A549 (cell line): Measurements from ENCODE around the gene CLSTN2.

ENCODE experiments used
- CBX2 ChIP-seq: fragments of 200-600 bp; sonication (generic); IDR thresholded peaks from 2 replicates; pipeline ENCODE4 v1.6.1; 2016; ENCODE audit warnings: low read depth, mild to moderate bottlenecking, borderline replicate concordance
- CHD2 ChIP-seq: fragments of 150-350 bp; IDR thresholded peaks from 2 replicates; pipeline ENCODE4 v1.6.1; 2014; ENCODE audit warnings: low read length; ENCODE audit not compliant: partially characterized antibody
- CTCF ChIP-seq: fragments of >200 bp; sonication (Bioruptor Twin); formaldehyde crosslinking; IDR thresholded peaks from 3 replicates; pipeline ENCODE4 v1.5.1; 2016
- ESRRA ChIP-seq: fragments of 150-350 bp; IDR thresholded peaks from 2 replicates; pipeline ENCODE4 v1.6.1; 2014; ENCODE audit warnings: mild to moderate bottlenecking, low read length, borderline replicate concordance
- JUNB ChIP-seq: fragments of >200 bp; sonication (Bioruptor Twin); formaldehyde crosslinking; IDR thresholded peaks from 2 replicates; pipeline ENCODE4 v1.6.1; 2016
- MAFK ChIP-seq: fragments of 450-650 bp; IDR thresholded peaks from 2 replicates; pipeline ENCODE4 v1.6.1; 2014; ENCODE audit not compliant: partially characterized antibody
- POLR2A ChIP-seq: IDR thresholded peaks from 2 replicates; pipeline ENCODE4 v1.6.1; 2012; ENCODE audit warnings: mild to moderate bottlenecking, low read length
- RAD21 ChIP-seq, 2 experiments: fragments of >200 bp in 1 of 2; sonication (Bioruptor Twin) in 1 of 2; formaldehyde crosslinking in 1 of 2; IDR thresholded peaks in 1 of 2; conservative IDR thresholded peaks in 1 of 2; 2 replicates in 1 of 2; 3 replicates in 1 of 2; pipeline ENCODE4 v1.6.1; 2012 to 2018; ENCODE audit warnings: inconsistent platforms in 1 of 2
- RFX5 ChIP-seq: fragments of 450-650 bp; IDR thresholded peaks from 2 replicates; pipeline ENCODE4 v1.7.1; 2014; ENCODE audit warnings: antibody characterized with exemption, mild to moderate bottlenecking, moderate library complexity
- SREBF2 ChIP-seq: fragments of 450-650 bp; IDR thresholded peaks from 2 replicates; pipeline ENCODE4 v1.6.1; 2014; ENCODE audit warnings: mild to moderate bottlenecking, moderate library complexity
- ZSCAN20 ChIP-seq: fragments of 250-450 bp; sonication (Bioruptor Pico); IDR thresholded peaks from 2 replicates; pipeline ENCODE4 v1.8.0; 2022; ENCODE audit warnings: mild to moderate bottlenecking, moderate library complexity

GRCh38 chr3:140189267-140189666 is 254.3 kb downstream of the CLSTN2 start:
- TF ChIP-seq ZSCAN20 (CRISPR knock-in tag) (no peak), MAFK (no peak), SREBF2 (no peak), JUNB (no peak), POLR2A (no peak), RFX5 (no peak), CBX2 (no peak), CTCF (no peak), ESRRA (no peak), CHD2 (no peak), RAD21 (conservative IDR thresholded peaks at IDR 0.05 in 1 of 2, IDR thresholded peaks at IDR 0.05 in 1 of 2) (no peak)
